T1000 (cell line): ENCODE data around the gene KCNK6.
A peak's percentile ranks its signal among the peaks of the same experiment; 100 is the strongest.

Experiments
- DNase-seq: peaks from one replicate; lab custom pipeline; 2025; ENCODE audit warnings: mixed read lengths; lab: John Stamatoyannopoulos, UW

The KCNK6 gene

GRCh38 chr19:38298821-38299680 lies 20.6 kb upstream of the KCNK6 start:
- DNase-seq: no peak

GRCh38 chr19:38303517-38304351 lies 15.9 kb upstream of the KCNK6 start, which contains the start of gene C19orf33:
TSS of gene C19orf33 (plus strand) at chr19:38304251. CDS start at chr19:38304262, 11 bp downstream.
- DNase-seq: no peak

GRCh38 chr19:38304352-38304865 lies 15.2 kb upstream of the KCNK6 start:
- no peak for DNase-seq

- DNase-seq: no peak
Measured at GRCh38 chr19:38304866-38305429, 14.7 kb upstream of the KCNK6 start.

GRCh38 chr19:38306236-38306635 lies 13.4 kb upstream of the KCNK6 start:
- DNase-seq: no peak

- DNase-seq: no peak
Measured at GRCh38 chr19:38307076-38307475, 12.6 kb upstream of the KCNK6 start.

- no peak for DNase-seq
Measured at GRCh38 chr19:38307597-38307996, 12.0 kb upstream of the KCNK6 start.

GRCh38 chr19:38308006-38308766 lies 11.5 kb upstream of the KCNK6 start:
- no peak for DNase-seq

GRCh38 chr19:38308926-38309614 lies 10.6 kb upstream of the KCNK6 start:
- DNase-seq: no peak

GRCh38 chr19:38309615-38310278 lies 9.9 kb upstream of the KCNK6 start:
- DNase-seq: no peak

- no peak for DNase-seq
Measured at GRCh38 chr19:38310279-38310670, 9.4 kb upstream of the KCNK6 start.

GRCh38 chr19:38310986-38311385 lies 8.7 kb upstream of the KCNK6 start:
- DNase-seq: no peak

- DNase-seq: peak; percentile 96
Measured at GRCh38 chr19:38315657-38316476, 3.8 kb upstream of the KCNK6 start, which contains the start of gene YIF1B. TSS of gene YIF1B (minus strand) at chr19:38315947. CDS start at chr19:38315917, 30 bp downstream.

GRCh38 chr19:38316477-38317067 lies 3.1 kb upstream of the KCNK6 start:
- DNase-seq: no peak

GRCh38 chr19:38317104-38317612 lies 2.5 kb upstream of the KCNK6 start:
- no peak for DNase-seq

- no peak for DNase-seq
Measured at GRCh38 chr19:38318660-38319059, 985 bp upstream of the KCNK6 start.

GRCh38 chr19:38320969-38321339 lies 1.3 kb downstream of the KCNK6 start:
- DNase-seq: no peak

- no peak for DNase-seq
Measured at GRCh38 chr19:38321646-38322196, 2.1 kb downstream of the KCNK6 start.

- no peak for DNase-seq
Measured at GRCh38 chr19:38323291-38323690, 3.6 kb downstream of the KCNK6 start.
